HG03139 (cell line): ENCODE results near the gene BTN3A1.
"Not testable (repeated sequence)": the region's sequence is repeated elsewhere in the genome, so short reads cannot be mapped to it uniquely, and the experiment has no call there.

Experiments used
- ATAC-seq: cut with Tn5 transposase; IDR thresholded peaks from one replicate; pipeline ENCODE4 v1.9.1; 2021; ENCODE audit not compliant: unreplicated experiment

The BTN3A1 gene

DNA sequence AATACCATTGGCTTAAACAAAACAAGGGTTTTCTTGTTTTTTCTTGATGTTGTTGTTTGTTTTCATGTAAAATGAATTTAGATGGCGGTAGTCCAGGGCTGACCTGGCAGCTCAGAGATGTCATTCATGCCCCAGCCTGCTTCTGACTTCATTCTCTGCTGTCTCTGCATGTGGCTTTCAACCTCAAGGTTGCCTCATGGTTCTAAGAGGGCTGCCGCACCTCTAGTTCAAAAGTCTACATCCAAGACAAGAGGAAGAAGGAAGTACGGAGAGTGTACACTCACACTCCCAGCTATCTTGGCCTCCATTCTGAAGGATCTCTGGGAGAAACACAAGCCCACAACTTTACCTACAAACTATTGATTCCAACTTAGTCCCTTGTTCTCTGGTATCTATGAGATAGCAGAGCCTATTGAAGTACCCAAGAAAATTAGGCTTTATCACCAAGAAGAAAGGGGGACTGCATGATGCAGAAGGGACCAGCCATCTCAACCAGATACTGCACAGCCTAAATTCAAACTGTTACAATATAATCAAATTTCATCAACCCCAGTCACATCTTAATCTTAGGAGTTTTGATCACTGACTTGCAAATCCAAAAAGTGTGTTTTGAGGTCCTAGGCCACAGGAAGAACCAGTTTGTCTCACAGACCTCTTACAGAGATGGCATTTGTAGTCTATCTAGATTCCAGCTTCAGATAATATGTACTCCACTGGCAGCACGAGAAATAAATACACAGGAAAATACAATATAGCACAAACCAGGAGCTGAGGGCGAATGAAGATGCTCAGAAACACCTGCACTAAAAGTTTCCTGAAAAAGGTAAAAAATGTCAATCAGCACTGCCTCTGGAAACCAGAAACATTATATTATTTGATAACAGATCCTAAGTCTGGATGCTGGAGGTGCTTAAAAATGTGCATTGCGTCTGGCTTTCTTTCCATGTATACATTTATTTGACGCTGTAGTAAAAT is 37.4 kb downstream of the BTN3A1 start:
- ATAC-seq: no peak

DNA sequence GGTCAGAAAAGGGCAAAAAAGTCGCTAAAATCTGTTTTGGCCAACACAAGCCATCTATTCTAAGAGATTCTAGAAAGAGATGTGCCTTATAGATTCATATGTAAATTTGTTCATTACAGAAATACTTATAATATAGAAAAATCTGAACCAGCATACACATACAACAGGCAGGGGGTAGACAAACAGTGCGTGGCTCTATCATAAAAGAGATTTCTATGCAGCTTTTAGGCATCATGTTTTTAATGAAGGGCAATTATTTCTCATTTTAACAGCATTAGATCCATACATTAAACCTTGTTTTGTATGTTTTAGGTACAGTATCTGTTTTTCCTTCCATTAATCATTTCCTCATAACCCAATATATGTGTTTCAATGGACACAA is 38.9 kb downstream of the BTN3A1 start:
- no peak for ATAC-seq

DNA sequence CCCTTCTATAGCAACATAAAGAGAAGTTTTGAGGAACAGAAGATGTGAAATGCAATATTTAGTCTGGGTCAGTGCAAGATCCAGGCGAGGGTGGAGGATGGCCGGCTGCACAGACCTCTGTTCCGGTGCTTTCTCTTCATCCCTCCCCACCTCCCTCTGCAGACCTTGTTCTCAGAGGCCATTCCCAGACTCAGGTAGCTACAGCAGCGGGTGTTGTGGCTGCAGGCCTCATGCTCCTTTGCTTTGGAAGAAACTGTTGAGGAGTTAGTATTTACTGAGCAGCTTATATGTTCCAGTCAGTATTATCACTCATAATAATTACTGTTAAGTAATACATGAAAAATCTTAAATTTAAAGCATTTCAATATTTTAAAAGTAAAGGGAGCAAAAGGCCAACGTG is 39.9 kb downstream of the BTN3A1 start:
- no peak for ATAC-seq

DNA sequence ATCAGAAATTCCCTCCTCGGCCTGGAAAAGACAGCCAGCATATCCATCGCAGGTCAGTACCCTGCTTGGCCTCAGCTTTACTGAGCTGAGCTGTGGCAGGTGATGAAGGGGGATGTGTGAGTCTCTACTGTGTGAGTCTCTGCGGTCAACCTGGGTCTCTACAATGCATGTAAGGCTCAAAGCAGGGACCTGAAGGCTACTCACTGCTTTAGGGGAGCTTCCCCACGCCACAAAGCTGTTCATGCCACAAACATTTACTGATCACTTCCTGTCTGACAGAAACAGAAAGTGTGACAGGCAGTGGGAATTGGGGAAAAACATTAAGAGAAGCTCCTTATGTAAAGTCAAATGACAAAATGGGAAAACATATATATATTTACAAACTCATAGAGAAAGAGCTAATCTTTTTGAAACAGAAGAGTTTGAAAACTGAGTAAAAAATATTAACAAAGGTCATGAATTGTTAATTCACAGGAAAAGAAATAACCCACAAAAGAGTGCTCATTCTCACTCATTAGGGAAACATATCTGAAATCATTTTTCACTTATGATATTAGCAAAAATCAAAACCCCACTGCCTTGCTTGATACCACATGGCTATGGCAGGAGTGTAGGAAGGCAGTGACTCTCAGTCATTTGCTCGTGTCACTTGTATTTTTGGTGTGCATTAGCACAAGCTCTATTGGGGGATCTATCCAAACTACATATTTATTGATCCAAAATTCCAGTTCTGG is 44.0 kb downstream of the BTN3A1 start:
- ATAC-seq: no peak

DNA sequence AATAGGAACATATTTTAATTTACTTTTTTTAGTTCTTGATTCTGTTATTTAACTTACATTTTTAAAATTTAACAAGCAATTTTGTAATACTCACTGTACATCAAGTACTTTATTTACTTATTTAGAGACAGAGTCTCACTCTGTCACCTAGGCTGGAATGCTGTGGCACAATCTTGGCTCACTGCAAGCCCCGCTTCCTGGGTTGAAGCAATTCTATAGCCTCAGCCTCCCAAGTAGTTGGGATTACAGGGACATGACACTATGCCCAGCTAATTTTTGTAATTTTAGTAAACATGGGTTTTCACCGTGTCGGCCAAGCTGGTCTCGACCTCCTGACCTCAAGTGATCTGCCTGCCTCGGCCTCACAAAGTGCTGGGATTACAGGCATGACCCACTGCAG is 45.2 kb downstream of the BTN3A1 start:
- ATAC-seq: no peak

DNA sequence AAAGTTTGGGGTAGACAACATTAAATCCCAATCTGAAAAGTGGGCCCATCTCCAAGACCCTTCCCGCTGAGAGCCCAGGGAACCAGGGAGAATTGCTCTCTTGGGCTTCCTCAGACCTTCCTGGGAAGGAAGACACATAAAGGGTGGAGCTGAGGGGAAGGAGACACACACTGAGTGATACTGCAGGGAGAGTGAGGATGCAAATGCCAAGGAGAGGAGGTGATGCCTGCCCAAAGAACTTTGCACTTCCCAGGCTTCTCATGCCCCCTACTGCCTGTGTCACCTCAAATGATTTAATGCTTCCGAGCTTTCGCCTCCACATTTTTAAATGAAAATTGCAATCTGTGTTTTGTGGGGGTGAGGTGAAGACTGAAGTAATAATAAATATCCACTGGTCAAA is 48.2 kb downstream of the BTN3A1 start:
- ATAC-seq: no peak

DNA sequence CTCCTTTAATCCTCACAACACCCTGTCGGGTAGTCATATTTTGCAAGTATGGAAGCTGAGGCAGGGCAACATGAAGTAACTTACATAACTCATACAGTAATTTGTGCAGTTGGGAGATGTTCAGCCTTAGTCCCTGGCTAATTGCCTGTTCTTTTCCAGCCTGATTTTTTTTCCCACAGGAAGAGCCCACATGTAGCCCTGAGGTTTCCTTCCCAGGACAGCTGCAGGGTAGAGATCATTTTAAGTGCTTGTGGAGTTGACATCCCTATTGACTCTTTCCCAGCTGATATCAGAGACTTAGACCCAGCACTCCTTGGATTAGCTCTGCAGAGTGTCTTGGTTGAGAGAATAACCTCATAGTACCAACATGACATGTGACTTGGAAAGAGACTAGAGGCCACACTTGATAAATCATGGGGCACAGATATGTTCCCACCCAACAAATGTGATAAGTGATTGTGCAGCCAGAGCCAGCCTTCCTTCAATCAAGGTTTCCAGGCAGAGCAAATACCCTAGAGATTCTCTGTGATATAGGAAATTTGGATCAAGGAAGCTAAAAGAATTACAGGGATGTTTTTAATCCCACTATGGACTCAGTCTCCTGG is 50.7 kb downstream of the BTN3A1 start:
- ATAC-seq: no peak

DNA sequence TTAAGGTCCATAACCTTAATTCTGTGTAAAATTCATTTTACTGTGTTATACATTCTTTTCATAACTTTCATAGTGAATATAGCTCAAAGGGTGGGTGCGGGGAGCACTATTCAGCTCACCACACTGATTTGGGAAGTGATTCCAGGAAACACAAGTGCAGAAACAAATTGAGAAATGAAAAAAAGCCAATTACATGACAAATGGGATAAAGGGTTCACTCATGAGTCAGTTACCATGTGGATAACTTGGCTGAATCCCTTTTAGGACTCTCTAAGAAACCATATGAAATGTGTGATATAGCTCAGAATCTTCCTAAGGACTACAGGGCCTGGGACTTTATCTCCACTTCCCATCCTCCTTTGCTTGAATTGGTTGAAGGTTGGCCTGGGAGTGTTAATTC is 52.6 kb downstream of the BTN3A1 start:
- ATAC-seq: no peak

DNA sequence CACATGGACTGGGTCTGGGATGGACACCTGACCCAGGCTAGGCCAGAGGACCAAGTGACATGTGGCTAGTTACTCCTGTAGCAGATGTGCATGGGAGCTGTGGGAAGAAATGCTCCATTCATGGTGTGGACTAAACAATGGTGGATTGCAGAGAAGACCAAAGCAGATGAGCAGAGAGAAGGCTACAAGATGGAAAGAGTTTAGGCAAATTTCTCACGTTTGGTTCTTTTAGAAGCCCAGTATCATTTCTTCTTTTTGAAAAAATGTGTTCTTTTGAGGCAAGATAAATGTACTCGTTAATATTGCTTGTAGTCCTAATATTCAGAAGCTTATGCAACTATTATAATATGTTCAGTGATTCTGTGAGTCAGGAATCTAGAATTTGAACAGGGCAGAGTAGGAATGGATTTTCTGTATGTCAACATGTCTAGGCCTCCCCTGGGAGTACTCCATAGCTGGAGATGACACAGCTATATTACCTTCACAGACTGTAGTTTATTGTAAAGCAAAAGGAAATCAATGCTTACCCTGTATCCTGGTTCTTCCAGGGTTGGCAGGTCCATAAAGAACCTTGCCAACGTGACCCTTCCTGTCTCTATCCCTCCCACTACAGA is 53.4 kb downstream of the BTN3A1 start:
- no peak for ATAC-seq

DNA sequence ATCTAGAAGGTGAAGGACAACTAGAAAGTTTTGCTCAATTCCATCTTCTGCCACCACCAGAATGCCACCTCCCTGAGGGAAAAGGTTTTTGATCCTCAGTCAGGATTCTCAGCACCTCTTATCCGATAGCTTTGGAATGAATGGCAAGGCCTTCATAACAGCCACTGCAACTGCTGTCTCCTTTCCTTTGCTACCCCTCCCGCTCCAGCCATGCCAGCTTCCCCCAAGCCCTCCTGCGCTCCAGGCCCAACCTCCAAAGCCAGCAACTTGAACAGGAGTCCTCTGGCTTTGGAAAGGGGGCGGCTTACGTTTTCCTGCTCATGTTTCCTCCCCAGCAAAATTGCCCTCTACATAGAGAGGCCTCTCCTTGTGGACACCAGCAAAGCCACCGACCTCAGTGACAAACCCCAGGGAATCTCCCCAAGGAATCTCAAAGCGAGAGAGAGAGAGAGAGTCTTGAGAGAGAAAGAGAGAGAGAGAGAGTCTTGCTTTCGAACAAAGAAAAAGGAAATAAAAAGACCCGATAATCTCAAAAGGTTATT is 55.3 kb downstream of the BTN3A1 start:
- peak; percentile 22 for ATAC-seq

DNA sequence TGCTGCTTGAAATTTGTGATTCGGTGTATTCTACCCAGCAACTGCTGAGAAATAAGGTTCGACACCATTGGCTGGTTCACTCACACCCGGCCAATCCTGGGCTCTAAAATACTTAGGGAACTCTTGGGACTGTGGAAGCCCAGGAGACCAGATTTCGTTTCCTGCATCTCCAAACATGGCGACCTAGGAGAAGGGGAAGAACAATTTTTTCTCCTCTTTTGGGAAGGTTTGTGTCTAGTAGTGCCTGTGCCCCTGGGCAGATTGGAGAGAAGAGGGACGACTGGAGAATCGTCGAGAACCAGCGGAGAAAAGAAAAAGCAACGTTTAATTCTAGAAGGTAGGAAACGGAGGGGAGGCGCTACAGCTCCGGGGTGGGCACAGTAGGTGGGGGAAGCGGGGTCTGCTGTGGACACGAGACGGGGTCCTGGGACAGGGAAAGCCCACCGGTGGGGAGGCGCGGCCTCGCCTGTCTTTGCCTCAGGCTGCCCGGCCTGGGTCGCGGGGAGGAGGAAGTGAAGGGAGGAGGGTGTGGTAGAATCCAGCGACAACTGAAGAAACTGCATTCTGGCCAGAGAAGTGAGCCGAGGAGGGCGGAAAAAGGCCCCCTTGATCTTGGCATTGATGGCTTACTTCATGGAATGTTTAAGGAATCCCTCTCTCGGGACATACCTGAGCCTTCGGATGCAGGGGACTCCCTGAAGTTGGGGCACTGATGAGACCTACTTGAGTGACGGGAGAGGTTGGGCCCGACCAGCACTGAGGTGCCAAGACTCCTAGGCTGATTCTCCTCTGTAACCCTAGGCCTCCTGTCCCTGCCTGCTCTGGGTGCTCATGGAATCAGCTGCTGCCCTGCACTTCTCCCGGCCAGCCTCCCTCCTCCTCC is 56.0 kb downstream of the BTN3A1 start, which contains the start of gene BTN2A1:
TSS of gene BTN2A1 (plus strand) at position 150 of the 883 bp plus-strand sequence. CDS start at position 832, 682 bp downstream.
- ATAC-seq: peak; percentile 87

DNA sequence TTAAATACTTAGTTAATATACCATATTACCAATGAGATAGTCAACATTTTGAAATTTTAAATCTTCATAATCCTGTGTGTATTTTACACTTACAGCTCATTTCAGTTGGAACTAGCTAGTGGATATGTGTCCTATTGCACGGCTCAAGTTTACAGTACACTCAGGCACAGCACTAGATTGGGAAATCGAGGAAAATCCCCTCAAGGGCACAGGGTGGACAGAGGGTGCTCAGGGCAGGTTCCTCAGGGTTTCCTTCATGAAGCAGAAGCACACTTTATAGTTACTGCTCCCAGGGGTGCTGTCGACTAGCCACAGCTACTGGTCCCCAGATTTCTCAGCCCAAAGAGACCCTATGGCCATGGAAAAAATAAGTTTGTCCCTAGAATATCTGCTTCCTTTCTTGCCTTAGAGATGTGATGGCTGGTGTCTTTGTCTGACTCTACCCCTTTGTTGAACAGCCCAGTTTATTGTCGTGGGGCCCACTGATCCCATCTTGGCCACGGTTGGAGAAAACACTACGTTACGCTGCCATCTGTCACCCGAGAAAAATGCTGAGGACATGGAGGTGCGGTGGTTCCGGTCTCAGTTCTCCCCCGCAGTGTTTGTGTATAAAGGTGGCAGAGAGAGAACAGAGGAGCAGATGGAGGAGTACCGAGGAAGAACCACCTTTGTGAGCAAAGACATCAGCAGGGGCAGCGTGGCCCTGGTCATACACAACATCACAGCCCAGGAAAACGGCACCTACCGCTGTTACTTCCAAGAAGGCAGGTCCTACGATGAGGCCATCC is 57.1 kb downstream of the BTN3A1 start:
- ATAC-seq: no peak

DNA sequence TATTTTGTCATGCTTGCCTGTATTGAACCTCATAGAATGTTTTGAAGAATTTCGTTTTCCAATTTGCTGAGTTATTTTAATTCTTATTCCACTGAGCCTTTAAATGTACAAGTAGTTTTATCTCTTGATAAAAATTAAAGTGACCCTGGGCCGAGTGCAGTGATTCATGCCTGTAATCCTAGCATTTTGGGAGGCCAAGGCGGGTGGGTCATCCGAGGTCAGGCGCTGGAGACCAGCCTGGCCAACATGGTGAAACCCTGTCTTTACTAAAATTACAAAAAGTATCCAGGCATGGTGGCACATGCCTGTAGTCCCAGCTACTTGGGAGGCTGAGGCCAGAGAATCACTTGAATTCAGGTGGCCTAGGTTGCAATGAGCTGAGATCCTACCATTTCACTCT is 59.3 kb downstream of the BTN3A1 start:
- ATAC-seq: not testable (repeated sequence)

DNA sequence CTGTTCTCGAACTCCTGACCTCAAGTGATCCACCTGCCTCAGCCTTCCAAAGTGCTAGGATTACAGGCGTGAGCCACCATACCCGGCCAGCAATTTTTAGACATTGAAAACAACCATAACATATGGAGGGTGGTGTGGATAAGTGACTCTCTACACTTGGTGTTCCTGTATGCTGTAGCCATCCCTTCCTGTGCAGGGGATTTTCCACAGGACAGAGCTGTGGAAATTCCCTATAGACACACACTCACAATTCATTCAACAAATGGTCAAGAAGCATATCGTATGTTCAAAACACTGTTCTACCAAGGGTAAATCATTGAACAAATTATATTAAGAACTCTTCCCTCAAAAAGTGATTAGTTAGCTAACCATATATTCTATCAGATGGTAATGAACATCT is 61.9 kb downstream of the BTN3A1 start:
- ATAC-seq: no peak

DNA sequence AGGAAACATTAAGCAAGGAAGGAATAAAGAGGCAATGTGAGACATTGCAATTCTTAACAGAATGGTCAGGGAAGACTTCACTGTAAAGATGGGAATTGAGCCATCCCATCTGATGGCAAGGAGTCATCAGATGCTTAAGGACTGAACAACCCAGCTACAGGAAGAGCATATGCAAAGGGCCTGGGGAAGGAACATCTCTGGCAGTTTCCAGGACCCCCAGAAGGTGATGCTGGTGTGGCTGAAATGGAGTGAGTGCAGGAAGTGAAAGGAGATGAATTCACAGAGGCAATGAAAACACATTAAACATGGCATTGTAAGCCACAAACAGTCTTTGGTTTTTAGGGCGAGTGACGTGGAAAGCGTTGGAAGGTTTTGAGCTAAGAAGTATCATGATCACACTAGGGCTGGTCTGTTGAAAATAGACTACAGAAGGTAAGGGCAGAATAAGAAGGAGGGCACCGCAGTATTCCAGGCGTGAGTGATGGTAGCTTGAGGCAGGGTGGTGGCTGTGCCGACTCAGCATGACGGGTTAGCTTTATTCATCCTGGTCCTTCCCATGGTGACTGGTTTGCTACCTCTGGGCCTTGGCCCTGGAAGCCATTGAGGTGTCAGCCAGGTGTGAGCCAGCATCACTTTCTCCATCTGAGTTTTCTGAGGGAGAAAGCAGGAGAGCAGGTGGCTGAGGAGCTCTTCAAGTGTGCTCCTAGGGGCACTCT is 62.5 kb downstream of the BTN3A1 start:
- ATAC-seq: no peak
